LNCaP clone FGC (cell line): ENCODE data around the gene EHD2.

Experiments
- DNase-seq: peaks from one replicate; pipeline ENCODE4 v3.0.0-alpha.2; 2011; ENCODE audit warnings: low read depth
- H3K4me3 ChIP-seq: 2 replicates; pipeline ENCODE4 v1.5.1; 2011; ENCODE audit warnings: mild to moderate bottlenecking, low read depth, low read length, control low read depth
- CTCF ChIP-seq: IDR thresholded peaks from 2 replicates; pipeline ENCODE4 v1.5.1; 2012; ENCODE audit warnings: mild to moderate bottlenecking; ENCODE audit not compliant: control insufficient read depth, insufficient read depth; ENCODE audit errors: extremely low read depth

The EHD2 gene

GRCh38 chr19:47697863-47698609 is 15.2 kb upstream of the EHD2 start:
- DNase-seq = peak; percentile 30
- H3K4me3 ChIP-seq = no peak overlapping the region
- peak; percentile 82 for TF ChIP-seq CTCF

- no peak overlapping the region for H3K4me3 ChIP-seq
- no peak for DNase-seq
- TF ChIP-seq CTCF = no peak
Observed at GRCh38 chr19:47698631-47699359, 14.4 kb upstream of the EHD2 start.

DNA sequence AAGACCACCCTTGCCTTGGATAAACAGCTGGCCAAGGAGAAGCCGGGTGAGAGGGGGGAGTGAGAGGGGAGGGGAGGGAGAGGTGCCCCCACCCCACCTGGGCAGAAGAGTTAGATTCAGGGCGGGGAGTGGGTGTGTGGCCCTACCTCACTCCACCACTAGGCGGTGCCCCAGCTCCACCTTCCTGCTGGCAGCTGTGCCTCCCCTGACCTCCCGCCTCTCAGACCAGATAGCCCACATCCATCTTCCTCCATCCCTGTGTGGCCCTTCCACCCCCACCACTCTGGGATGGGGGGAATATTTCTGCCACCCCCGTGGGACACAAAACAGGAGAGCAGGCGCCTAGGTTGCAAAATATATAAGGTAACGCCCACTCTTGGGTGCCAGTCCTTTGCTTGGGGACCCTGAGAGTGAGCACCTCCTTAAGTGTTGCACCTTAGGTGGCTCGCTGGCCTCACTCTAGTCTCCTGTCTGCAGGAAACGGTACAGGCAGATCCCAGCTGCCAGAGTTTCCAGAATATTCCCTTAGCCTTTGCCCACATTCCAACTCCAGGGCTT is 13.8 kb upstream of the EHD2 start:
- no peak for DNase-seq
- TF ChIP-seq CTCF = peak; percentile 51
- no peak overlapping the region for H3K4me3 ChIP-seq

GRCh38 chr19:47700934-47701716 is 12.1 kb upstream of the EHD2 start:
- no peak for TF ChIP-seq CTCF
- H3K4me3 ChIP-seq = no peak overlapping the region
- no peak for DNase-seq

DNA sequence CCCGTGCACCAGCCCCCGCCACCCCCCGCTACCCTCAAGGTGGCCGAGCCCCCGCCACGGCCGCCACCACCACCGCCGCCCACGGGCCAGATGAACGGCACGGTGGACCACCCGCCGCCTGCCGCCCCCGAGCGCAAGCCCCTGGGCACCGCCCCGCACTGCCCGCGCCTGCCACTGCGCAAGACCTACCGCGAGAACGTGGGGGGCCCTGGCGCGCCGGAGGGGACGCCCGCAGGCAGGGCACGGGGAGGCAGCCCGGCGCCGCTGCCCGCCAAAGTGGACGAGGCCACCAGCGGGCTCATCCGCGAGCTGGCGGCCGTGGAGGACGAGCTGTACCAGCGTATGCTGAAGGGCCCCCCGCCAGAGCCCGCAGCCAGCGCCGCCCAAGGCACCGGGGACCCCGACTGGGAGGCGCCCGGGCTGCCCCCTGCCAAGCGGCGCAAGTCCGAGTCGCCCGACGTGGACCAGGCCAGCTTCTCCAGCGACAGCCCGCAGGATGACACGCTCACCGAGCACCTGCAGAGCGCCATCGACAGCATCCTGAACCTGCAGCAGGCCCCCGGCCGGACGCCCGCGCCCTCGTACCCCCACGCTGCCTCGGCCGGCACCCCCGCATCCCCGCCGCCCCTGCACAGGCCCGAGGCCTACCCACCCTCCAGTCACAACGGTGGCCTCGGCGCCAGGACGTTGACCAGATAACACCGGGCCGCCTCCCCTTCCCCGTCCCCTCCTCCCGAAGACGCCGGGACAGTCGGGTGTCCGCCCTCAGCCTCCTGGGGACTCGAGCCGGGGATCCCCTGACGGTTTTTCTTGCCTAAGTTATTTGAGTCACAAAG is 11.3 kb upstream of the EHD2 start:
- no peak for TF ChIP-seq CTCF
- no peak for DNase-seq
- no peak overlapping the region for H3K4me3 ChIP-seq

- no peak overlapping the region for H3K4me3 ChIP-seq
- no peak for DNase-seq
- TF ChIP-seq CTCF = no peak
Observed at GRCh38 chr19:47702671-47703070, 10.6 kb upstream of the EHD2 start.
